K562 (cell line): Measurements from ENCODE around the gene CHIC2. TPM values are rescaled to one million over a fixed set of nuclear protein-coding genes. Genes with fewer than 3 reads are reported as not detected.

Source experiments
- ATAC-seq: fragments of 200-7000 bp; cut with Tn5 transposase; 3 replicates; pipeline ENCODE4 v1.9.1; 2020; ENCODE audit warnings: moderate library complexity
- BruUV-seq: library from RNA; stranded (reverse); fragments of 400-500 nt; replicated peaks from 2 replicates; lab custom pipeline; 2021; lab: Mats Ljungman, UMichigan
- CTCF ChIA-PET: fragments of 300-600 bp; formaldehyde crosslinking; extraction: SDS; loops from one replicate; lab custom pipeline; 2021; ENCODE audit warnings: low intra/inter-chr PET ratio; lab: Yijun Ruan, JAX
- POLR2A ChIA-PET: fragments of 300-600, 350-650 bp; sonication (Branson Sonifier 250); formaldehyde crosslinking; extraction: SDS; loops from one replicate; lab custom pipeline; 2021; ENCODE audit warnings: antibody characterized with exemption, inconsistent platforms; lab: Yijun Ruan, JAX
- DNase-seq, 4 experiments: peaks; one replicate each; pipeline versions ENCODE4 v3.0.0 to v3.0.0-alpha.2; 2011 to 2018; ENCODE audit warnings: low spot score in 3 of 4, mixed read lengths in 3 of 4; ENCODE audit errors: extremely low read depth in 1 of 4
- FAIRE-seq: peaks from 2 replicates; lab custom pipeline; 2011; peaks lifted over from hg19 to GRCh38; lab: Jason Lieb, UNC
- H2AFZ ChIP-seq: 2 replicates; pipeline ENCODE4 v1.6.0; 2011; ENCODE audit warnings: low read depth, low read length, control low read depth, inconsistent platforms
- H3K27ac ChIP-seq: fragments of 200-600 bp; 3 replicates; pipeline ENCODE4 v1.8.0; 2011; ENCODE audit warnings: low read depth, mild to moderate bottlenecking, control low read depth, inconsistent platforms, low read length, moderate library complexity, mixed read lengths; ENCODE audit errors: extremely low read depth
- H3K27me3 ChIP-seq, 2 experiments: fragments of 300-600 bp in 1 of 2; 2 replicates in 1 of 2; 3 replicates in 1 of 2; pipeline versions ENCODE4 v1.6.0 to v1.8.0; 2011; ENCODE audit warnings: inconsistent platforms in 2 of 2, low read length in 2 of 2, mild to moderate bottlenecking in 1 of 2, mixed read lengths in 1 of 2, moderate library complexity in 1 of 2; ENCODE audit not compliant: control insufficient read depth in 2 of 2, insufficient read depth in 2 of 2
- H3K36me3 ChIP-seq: fragments of 300-600 bp; 3 replicates; pipeline ENCODE4 v1.8.0; 2011; ENCODE audit warnings: mild to moderate bottlenecking, low read length, inconsistent platforms; ENCODE audit not compliant: control insufficient read depth, insufficient read depth
- H3K4me1 ChIP-seq, 2 experiments: fragments of 200-600 bp in 1 of 2; replicated peaks in 1 of 2; 2 replicates in 1 of 2; 3 replicates in 1 of 2; pipeline versions ENCODE4 v1.5.1 to v1.8.0; 2011; ENCODE audit warnings: inconsistent platforms in 2 of 2, low read length in 2 of 2, mild to moderate bottlenecking in 1 of 2, mixed read lengths in 1 of 2, moderate library complexity in 1 of 2; ENCODE audit not compliant: control insufficient read depth in 2 of 2, insufficient read depth in 2 of 2
- H3K4me2 ChIP-seq: 2 replicates; pipeline ENCODE4 v1.6.1; 2011; ENCODE audit warnings: low read length, control low read depth, inconsistent platforms, mixed read lengths; ENCODE audit not compliant: insufficient read depth
- H3K4me3 ChIP-seq: fragments of 200-600 bp; sonication (generic), shearing (Covaris generic); 2 replicates; pipeline ENCODE4 v1.5.1; 2016; ENCODE audit warnings: control low read depth, inconsistent platforms
- H3K79me2 ChIP-seq: fragments of 200-600 bp; 3 replicates; pipeline ENCODE4 v1.8.0; 2011; ENCODE audit warnings: low read length, inconsistent platforms; ENCODE audit not compliant: control insufficient read depth, insufficient read depth
- H3K9ac ChIP-seq, 2 experiments: 2 replicates each; pipeline versions ENCODE4 v1.6.0 to v1.6.1; 2011; ENCODE audit warnings: low read depth in 2 of 2, low read length in 2 of 2, control low read depth in 1 of 2, inconsistent platforms in 1 of 2, mild to moderate bottlenecking in 1 of 2, mixed read lengths in 1 of 2; ENCODE audit not compliant: insufficient read depth in 1 of 2
- H3K9me1 ChIP-seq: one replicate; pipeline ENCODE4 v1.6.0; 2011; ENCODE audit warnings: inconsistent platforms, mild to moderate bottlenecking, low read length, moderate library complexity; ENCODE audit not compliant: control insufficient read depth, insufficient read depth
- H3K9me3 ChIP-seq: replicated peaks from 2 replicates; pipeline ENCODE4 v1.5.1; 2011; ENCODE audit warnings: low read depth, low read length, inconsistent platforms; ENCODE audit not compliant: control insufficient read depth, insufficient read depth
- H4K20me1 ChIP-seq: replicated peaks from 2 replicates; pipeline ENCODE4 v1.6.1; 2011; ENCODE audit warnings: low read length, inconsistent platforms, mixed read lengths; ENCODE audit not compliant: control insufficient read depth, insufficient read depth
- GATA2 ChIP-seq: sonication (generic); formaldehyde crosslinking; IDR thresholded peaks from 2 replicates; pipeline ENCODE4 v1.4.0; 2020; ENCODE audit warnings: mild to moderate bottlenecking, missing genetic modification reagents
- NR4A1 ChIP-seq, 2 experiments: fragments of 250-450 bp in 1 of 2; fragments of 450-650 bp in 1 of 2; sonication (Bioruptor Pico) in 1 of 2; IDR thresholded peaks; 2 replicates each; pipeline versions ENCODE4 v1.4.0 to v1.6.1; 2016 to 2020; ENCODE audit warnings: mild to moderate bottlenecking in 2 of 2, missing compliant biosample characterization in 1 of 2, missing genetic modification characterization in 1 of 2, moderate library complexity in 1 of 2
- PATZ1 ChIP-seq: fragments of 250-450 bp; sonication (Bioruptor Pico); IDR thresholded peaks from 2 replicates; pipeline ENCODE4 v1.5.0; 2020; ENCODE audit warnings: mild to moderate bottlenecking, borderline replicate concordance
- PTTG1 ChIP-seq: fragments of 450-650 bp; IDR thresholded peaks from 2 replicates; pipeline ENCODE4 v1.6.1; 2016; ENCODE audit warnings: low read depth, mild to moderate bottlenecking, missing genetic modification characterization, missing compliant biosample characterization
- SPI1 ChIP-seq: IDR thresholded peaks from 2 replicates; pipeline ENCODE4 v1.6.1; 2011; ENCODE audit warnings: low read depth, low read length, control low read depth, borderline replicate concordance
- ZNF518B ChIP-seq: fragments of 250-450 bp; sonication (Bioruptor Pico); IDR thresholded peaks from 2 replicates; pipeline ENCODE4 v1.5.0; 2021; ENCODE audit warnings: mild to moderate bottlenecking, moderate library complexity
- ZNF551 ChIP-seq: fragments of 250-450 bp; sonication (Bioruptor Pico); IDR thresholded peaks from 2 replicates; pipeline ENCODE4 v1.5.0; 2021; ENCODE audit warnings: mild to moderate bottlenecking, moderate library complexity
- ZNF699 ChIP-seq: fragments of 250-450 bp; sonication (Bioruptor Pico); IDR thresholded peaks from 2 replicates; pipeline ENCODE4 v1.8.0; 2021; ENCODE audit warnings: mild to moderate bottlenecking, moderate library complexity; ENCODE audit not compliant: insufficient replicate concordance
- ZNF785 ChIP-seq: fragments of 250-450 bp; sonication (Bioruptor Pico); IDR thresholded peaks from 2 replicates; pipeline ENCODE4 v1.4.0; 2020; ENCODE audit warnings: mild to moderate bottlenecking
- WGBS: fragments of 100-300 bp; shearing (Covaris generic); methylation state at CpG from one replicate; pipeline ENCODE4 v1.1.6; 2016; ENCODE audit warnings: low coverage, mixed read lengths; ENCODE audit not compliant: insufficient coverage; ENCODE audit errors: missing lambda C conversion rate; 5-methylcytosine and 5-hydroxymethylcytosine counted together
- in situ Hi-C: fragments of 300-500 bp; cut with MboI; formaldehyde crosslinking; loops from 4 replicates; pipeline ENCODE4 v1.15.0; 2018; ENCODE audit warnings: inconsistent platforms, mixed read lengths
- intact Hi-C: fragments of 100-400 bp; cut with micrococcal nuclease; formaldehyde crosslinking; loops from 2 replicates; pipeline ENCODE4 v1.14.2; 2022
- polyA plus RNA-seq, 8 experiments: library from polyadenylated mRNA; depleted of rRNA in 4 of 8; stranded (reverse) in 5 of 8; unstranded in 3 of 8; fragments of >200 nt; fragmentation: Nextera tagmentation in 2 of 8; fragmentation: Illumina TruSeq in 1 of 8; extraction: Ambion mirVana in 2 of 8; extraction: Trizol in 1 of 8; gene quantifications; 2 replicates each; pipeline versions ENCODE4 v1.2.1 to v1.2.3, GENCODE V29; 2011 to 2014; ENCODE audit warnings: inconsistent platforms in 1 of 8, missing spikeins in 1 of 8
- total RNA-seq, 7 experiments: library from RNA; depleted of rRNA in 6 of 7; stranded (reverse); fragments of >200 nt in 6 of 7; fragmentation: Illumina TruSeq in 2 of 7; extraction: Trizol in 2 of 7; gene quantifications; 2 replicates each; pipeline versions ENCODE4 v1.2.1 to v1.2.3, GENCODE V29; 2011 to 2021; ENCODE audit warnings: low replicate concordance in 1 of 7

CHIC2 gene
- total and polyA plus RNA-seq, 9 of the 15 experiments (the other 6 are each of a cell fraction or from before 2014, with no cell fraction given) = 0.89 to 25.1 (median 12.1) TPM

DNA sequence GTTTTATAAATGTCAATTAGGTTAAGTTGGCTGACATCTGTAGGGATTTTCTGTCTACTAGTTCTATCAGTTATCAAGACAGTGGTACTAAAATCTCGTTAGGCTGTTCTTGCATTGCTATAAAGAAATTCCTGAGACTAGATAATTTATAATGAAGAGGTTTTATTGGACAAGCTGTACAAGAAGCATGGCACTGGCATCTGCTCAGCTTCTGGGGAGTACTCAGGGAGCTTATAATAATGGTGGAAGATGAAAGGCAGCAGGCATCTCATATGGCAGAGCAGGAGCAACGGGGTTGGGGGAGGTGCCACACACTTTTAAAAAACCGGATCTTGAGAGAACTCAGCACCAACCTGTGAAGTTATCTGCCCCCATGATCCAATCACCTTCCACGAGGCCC is 28.2 kb downstream of the CHIC2 start:
- ChIA-PET POLR2A (no interaction called here), CTCF (no interaction called here)
- no peak for TF ChIP-seq ZNF518B
- Histone ChIP-seq H3K9me1 (no peaks in the 10 kb centered on the region), H3K9me3 (no peaks in the 10 kb centered on the region), H3K27ac (no peak overlapping the region), H3K27me3 (no peaks in the 10 kb centered on the region), H3K79me2 (no peaks in the 10 kb centered on the region), H2AFZ (no peak overlapping the region), H4K20me1 (no peaks in the 10 kb centered on the region), H3K36me3 (no peaks in the 10 kb centered on the region), H3K9ac (no peak overlapping the region), H3K4me2 (no peak overlapping the region), H3K4me1 (no peaks in the 10 kb centered on the region), H3K4me3 (no peak overlapping the region)
- DNase-seq (no peak), ATAC-seq (no peak), FAIRE-seq (no peak)
- in situ Hi-C loops (no loop called here), intact Hi-C loops (no loop called here)
- BruUV-seq = no TSS peak
- 76% methylated on average over 4 of the region's 4 CpGs for WGBS

DNA sequence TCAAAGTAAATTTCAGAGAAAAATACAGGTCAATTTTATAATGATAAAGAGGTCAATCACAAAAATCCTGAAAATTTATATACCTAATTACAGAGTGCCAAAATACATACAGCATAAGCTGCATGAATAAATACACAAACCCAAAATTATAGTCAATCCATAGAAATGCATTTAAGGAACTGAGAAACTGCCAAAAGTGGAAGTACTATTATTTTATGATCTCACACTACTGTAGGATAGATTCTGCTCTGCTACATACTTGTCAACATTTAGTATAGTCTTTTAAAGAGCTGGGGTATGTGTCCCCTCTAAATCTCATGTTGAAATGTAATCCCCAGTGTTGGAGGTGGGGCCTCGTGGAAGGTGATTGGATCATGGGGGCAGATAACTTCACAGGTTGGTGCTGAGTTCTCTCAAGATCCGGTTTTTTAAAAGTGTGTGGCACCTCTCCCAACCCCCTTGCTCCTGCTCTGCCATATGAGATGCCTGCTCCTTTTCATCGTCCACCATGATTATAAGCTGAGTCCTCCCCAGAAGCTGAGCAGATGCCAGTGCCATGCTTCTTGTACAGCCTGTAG is 31.8 kb downstream of the CHIC2 start:
- DNase-seq (no peak), FAIRE-seq (no peak), ATAC-seq (no peak)
- intact Hi-C loops (no loop called here), in situ Hi-C loops (no loop called here)
- H3K4me2 ChIP-seq = no peak overlapping the region
- H3K4me3 ChIP-seq = no peak overlapping the region
- ChIA-PET CTCF (no interaction called here), POLR2A (no interaction called here)
- TF ChIP-seq SPI1 (no peak), PATZ1 (CRISPR knock-in tag) (no peak), ZNF699 (CRISPR knock-in tag) (no peak), ZNF785 (CRISPR knock-in tag) (no peak), ZNF551 (no peak), PTTG1 (no peak), NR4A1 (CRISPR knock-in tag; IDR thresholded peaks at IDR 0.05) (no peak), NR4A1 (tag; IDR thresholded peaks at IDR 0.05) (no peak), GATA2 (no peak)
- no peaks in the 10 kb centered on the region for H3K36me3 ChIP-seq
- H2AFZ ChIP-seq = no peak overlapping the region
- BruUV-seq = no TSS peak
- H3K9me1 ChIP-seq = no peaks in the 10 kb centered on the region
- no peaks in the 10 kb centered on the region for H4K20me1 ChIP-seq
- no peaks in the 10 kb centered on the region for H3K27me3 ChIP-seq
- no peak overlapping the region for H3K27ac ChIP-seq
- no peak overlapping the region for H3K9ac ChIP-seq
- H3K4me1 ChIP-seq = no peaks in the 10 kb centered on the region
- H3K9me3 ChIP-seq = no peaks in the 10 kb centered on the region
- no peaks in the 10 kb centered on the region for H3K79me2 ChIP-seq
- WGBS = 54% methylated on average over 3 of the region's 3 CpGs
